ENCODE measurements around the gene LY6G6F. TPM values are rescaled to one million over a fixed set of nuclear protein-coding genes. Genes with fewer than 3 reads are reported as not detected.
"Not testable (repeated sequence)": the region's sequence is repeated elsewhere in the genome, so short reads cannot be mapped to it uniquely, and the experiment has no call there.

Gene LY6G6F
- polyA plus RNA-seq, 1 of the 3 experiments (the other 2 are of a cell fraction) = not detected

DNA sequence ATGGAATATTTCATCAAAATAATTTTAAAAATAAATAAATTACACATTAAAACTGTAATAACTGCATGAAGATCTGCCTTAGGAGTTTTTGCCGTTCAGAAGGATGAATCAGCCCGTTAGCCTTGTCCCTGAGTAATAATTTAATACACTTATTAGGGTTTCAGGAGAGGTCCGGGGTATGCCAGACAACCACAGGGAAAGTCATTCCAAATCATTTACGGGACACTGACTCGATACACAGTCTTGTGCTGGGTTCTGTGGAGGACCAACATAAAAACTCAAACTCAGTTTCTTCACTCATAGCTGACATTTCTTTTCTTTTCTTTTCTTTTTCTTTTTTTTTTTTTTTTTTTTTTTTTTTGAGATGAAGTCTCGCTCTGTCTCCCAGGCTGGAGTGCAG lies 735 bp upstream of the LY6G6F start (continued):
- TF ChIP-seq, protein P1, sequence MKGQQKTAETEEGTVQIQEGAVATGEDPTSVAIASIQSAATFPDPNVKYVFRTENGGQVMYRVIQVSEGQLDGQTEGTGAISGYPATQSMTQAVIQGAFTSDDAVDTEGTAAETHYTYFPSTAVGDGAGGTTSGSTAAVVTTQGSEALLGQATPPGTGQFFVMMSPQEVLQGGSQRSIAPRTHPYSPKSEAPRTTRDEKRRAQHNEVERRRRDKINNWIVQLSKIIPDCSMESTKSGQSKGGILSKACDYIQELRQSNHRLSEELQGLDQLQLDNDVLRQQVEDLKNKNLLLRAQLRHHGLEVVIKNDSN (IDR thresholded peaks at IDR 0.05; ENCODE audit: borderline replicate concordance, low read depth) = no peak
- TF ChIP-seq, protein P2, sequence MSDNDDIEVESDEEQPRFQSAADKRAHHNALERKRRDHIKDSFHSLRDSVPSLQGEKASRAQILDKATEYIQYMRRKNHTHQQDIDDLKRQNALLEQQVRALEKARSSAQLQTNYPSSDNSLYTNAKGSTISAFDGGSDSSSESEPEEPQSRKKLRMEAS (IDR thresholded peaks at IDR 0.05; ENCODE audit: low read depth) = no peak
- no peak for TF ChIP-seq FOXM1 (IDR thresholded peaks at IDR 0.05; ENCODE audit: low read depth)

DNA sequence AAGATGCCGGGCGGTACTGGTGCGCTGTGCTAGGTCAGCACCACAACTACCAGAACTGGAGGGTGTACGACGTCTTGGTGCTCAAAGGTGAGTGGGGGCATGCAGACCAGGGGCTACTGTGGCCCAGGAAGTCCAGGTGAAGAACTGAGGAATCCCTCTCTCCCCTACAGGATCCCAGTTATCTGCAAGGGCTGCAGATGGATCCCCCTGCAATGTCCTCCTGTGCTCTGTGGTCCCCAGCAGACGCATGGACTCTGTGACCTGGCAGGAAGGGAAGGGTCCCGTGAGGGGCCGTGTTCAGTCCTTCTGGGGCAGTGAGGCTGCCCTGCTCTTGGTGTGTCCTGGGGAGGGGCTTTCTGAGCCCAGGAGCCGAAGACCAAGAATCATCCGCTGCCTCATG lies 1.0 kb downstream of the LY6G6F start:
- POLR2A ChIA-PET = no interaction called here
- Histone ChIP-seq H3F3A (replicated peaks; ENCODE audit: insufficient read depth) (peaks cover 12% of the 10 kb centered on the region), H4K20me1 (ENCODE audit: insufficient read depth) (no peaks in the 10 kb centered on the region), H3K4me1 (ENCODE audit: control insufficient read depth in 1 of 2, insufficient read depth in 2 of 2, low read depth in 1 of 2, low read length in 1 of 2) (no peaks in the 10 kb centered on the region; a peak in 1 of 4 replicates), H3K9me2 (no peaks in the 10 kb centered on the region), H3K27ac (ENCODE audit: low read depth in 2 of 2, low read length in 1 of 2) (no peak overlapping the region), H3K9ac (no peak overlapping the region), H3K36me3 (replicated peaks in 1 of 2; ENCODE audit: control insufficient read depth in 1 of 2, insufficient read depth in 2 of 2, low read length in 1 of 2) (no peaks in the 10 kb centered on the region), H3K4me2 (no peak overlapping the region), H3K9me3 (no peaks in the 10 kb centered on the region), H3K79me2 (ENCODE audit: insufficient read depth) (peaks cover 1% of the 10 kb centered on the region), H2AFZ (ENCODE audit: low read depth) (no peak overlapping the region), H3K27me3 (ENCODE audit: insufficient read depth) (no peaks in the 10 kb centered on the region), H3K4me3 (ENCODE audit: low read depth in 2 of 2, low read length in 1 of 2) (no peak overlapping the region)
- CTCF ChIA-PET = interaction anchor here (1.5 kb wide), 1 partner anchor 22 kb away, joined by 5 read pairs; the partner anchor contains the start of gene DDAH2
- TF ChIP-seq, protein P1 (IDR thresholded peaks at IDR 0.05; ENCODE audit: borderline replicate concordance, low read depth) = no peak
- no peak for TF ChIP-seq POLR2AphosphoS5 (IDR thresholded peaks at IDR 0.05; ENCODE audit: low read depth, low read length)
- no peak for TF ChIP-seq GABPA (IDR thresholded peaks at IDR 0.05; ENCODE audit: low read depth)
- no peak for TF ChIP-seq SMC3 (IDR thresholded peaks at IDR 0.05; ENCODE audit: low read depth, low read length)
- TF ChIP-seq MEF2A (IDR thresholded peaks at IDR 0.05; ENCODE audit: borderline replicate concordance, low read depth) = no peak
- no peak for TF ChIP-seq YY1 (IDR thresholded peaks at IDR 0.05; ENCODE audit: low read depth)
- TF ChIP-seq, protein P2 (IDR thresholded peaks at IDR 0.05; ENCODE audit: low read depth) = no peak
- no peak for TF ChIP-seq NFIC (IDR thresholded peaks at IDR 0.05; ENCODE audit: borderline replicate concordance)
- TF ChIP-seq, protein P3, sequence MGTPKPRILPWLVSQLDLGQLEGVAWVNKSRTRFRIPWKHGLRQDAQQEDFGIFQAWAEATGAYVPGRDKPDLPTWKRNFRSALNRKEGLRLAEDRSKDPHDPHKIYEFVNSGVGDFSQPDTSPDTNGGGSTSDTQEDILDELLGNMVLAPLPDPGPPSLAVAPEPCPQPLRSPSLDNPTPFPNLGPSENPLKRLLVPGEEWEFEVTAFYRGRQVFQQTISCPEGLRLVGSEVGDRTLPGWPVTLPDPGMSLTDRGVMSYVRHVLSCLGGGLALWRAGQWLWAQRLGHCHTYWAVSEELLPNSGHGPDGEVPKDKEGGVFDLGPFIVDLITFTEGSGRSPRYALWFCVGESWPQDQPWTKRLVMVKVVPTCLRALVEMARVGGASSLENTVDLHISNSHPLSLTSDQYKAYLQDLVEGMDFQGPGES (IDR thresholded peaks at IDR 0.05; ENCODE audit: low read depth, low read length) = no peak
- 94% methylated on average over 7 of the region's 10 CpGs for WGBS (ENCODE audit: low lambda C conversion rate)
- DNase-seq = no peak

DNA sequence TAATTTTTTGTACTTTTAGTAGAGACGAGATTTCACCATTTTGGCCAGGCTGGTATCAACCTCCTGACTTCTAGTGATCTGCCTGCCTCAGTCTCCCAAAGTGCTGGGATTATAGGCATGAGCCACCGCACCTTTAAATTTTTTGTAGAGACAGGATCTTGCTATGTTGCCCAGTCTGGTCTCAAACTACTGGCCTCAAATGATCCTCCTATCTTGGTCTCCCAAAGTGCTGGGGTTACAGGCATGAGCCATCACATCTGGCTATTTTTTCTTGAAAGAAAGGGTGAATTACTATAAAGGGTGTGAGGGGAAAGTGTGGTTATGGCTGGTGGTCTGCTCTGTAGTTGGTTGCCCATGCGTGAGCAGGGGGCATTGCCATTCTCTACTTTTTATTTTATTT lies 1.6 kb downstream of the LY6G6F start:
- no peaks in the 10 kb centered on the region for H3K9me3 ChIP-seq
- CTCF ChIA-PET = interaction anchor here (1.5 kb wide), 1 partner anchor 21 kb away, joined by 5 read pairs; the partner anchor contains the start of gene DDAH2
- peaks cover 12% of the 10 kb centered on the region for H3F3A ChIP-seq (replicated peaks; ENCODE audit: insufficient read depth)
- TF ChIP-seq GATA2 (CRISPR knock-in tag; IDR thresholded peaks at IDR 0.05) (no peak), JUND (IDR thresholded peaks at IDR 0.05) (no peak), ELF1 (IDR thresholded peaks at IDR 0.05) (no peak), EP300 (IDR thresholded peaks at IDR 0.05; ENCODE audit: borderline replicate concordance in 1 of 2, low read depth in 1 of 2, low read length in 1 of 2) (no peak)
- TF ChIP-seq, protein P4, sequence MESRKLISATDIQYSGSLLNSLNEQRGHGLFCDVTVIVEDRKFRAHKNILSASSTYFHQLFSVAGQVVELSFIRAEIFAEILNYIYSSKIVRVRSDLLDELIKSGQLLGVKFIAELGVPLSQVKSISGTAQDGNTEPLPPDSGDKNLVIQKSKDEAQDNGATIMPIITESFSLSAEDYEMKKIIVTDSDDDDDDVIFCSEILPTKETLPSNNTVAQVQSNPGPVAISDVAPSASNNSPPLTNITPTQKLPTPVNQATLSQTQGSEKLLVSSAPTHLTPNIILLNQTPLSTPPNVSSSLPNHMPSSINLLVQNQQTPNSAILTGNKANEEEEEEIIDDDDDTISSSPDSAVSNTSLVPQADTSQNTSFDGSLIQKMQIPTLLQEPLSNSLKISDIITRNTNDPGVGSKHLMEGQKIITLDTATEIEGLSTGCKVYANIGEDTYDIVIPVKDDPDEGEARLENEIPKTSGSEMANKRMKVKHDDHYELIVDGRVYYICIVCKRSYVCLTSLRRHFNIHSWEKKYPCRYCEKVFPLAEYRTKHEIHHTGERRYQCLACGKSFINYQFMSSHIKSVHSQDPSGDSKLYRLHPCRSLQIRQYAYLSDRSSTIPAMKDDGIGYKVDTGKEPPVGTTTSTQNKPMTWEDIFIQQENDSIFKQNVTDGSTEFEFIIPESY (IDR thresholded peaks at IDR 0.05; ENCODE audit: borderline replicate concordance, low read depth) = no peak
- H3K79me2 ChIP-seq (ENCODE audit: insufficient read depth) = no peaks in the 10 kb centered on the region
- no peaks in the 10 kb centered on the region; a peak in 1 of 4 replicates for H3K4me1 ChIP-seq (ENCODE audit: control insufficient read depth in 1 of 2, insufficient read depth in 2 of 2, low read depth in 1 of 2, low read length in 1 of 2)
- POLR2A ChIA-PET = no interaction called here
- no peaks in the 10 kb centered on the region for H3K9me2 ChIP-seq
- no peak overlapping the region for H2AFZ ChIP-seq (ENCODE audit: low read depth)
- 93% methylated on average over 3 of the region's 3 CpGs for WGBS (ENCODE audit: low lambda C conversion rate)
- no peak overlapping the region for H3K9ac ChIP-seq
- H3K36me3 ChIP-seq (replicated peaks in 1 of 2; ENCODE audit: control insufficient read depth in 1 of 2, insufficient read depth in 2 of 2, low read length in 1 of 2) = no peaks in the 10 kb centered on the region
- DNase-seq = no peak
- H3K4me2 ChIP-seq = no peak overlapping the region
- no peak overlapping the region for H3K27ac ChIP-seq (ENCODE audit: low read depth in 2 of 2, low read length in 1 of 2)
- no peaks in the 10 kb centered on the region for H4K20me1 ChIP-seq (ENCODE audit: insufficient read depth)
- no peak overlapping the region for H3K4me3 ChIP-seq (ENCODE audit: low read depth in 2 of 2, low read length in 1 of 2)
- no peaks in the 10 kb centered on the region for H3K27me3 ChIP-seq (ENCODE audit: insufficient read depth)

DNA sequence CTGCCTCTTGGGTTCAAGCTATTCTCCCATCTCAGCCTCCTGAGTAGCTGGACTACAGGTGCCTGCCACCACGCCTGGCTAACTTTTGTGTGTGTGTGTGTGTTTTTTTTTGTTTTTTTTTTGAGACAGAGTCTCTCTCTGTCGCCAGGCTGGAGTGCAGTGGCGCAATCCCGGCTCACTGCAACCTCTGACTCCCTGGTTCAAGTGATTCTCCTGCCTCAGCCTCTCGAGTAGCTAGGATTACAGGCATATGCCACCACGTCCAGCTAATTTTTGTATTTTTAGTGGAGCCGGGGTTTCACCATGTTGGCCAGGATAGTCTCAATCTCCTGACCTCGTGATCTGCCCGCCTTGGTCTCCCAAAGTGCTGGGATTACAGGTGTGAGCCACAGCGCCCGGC lies 2.5 kb downstream of the LY6G6F start:
- H3K27me3 ChIP-seq (ENCODE audit: insufficient read depth); H3K4me3 ChIP-seq (ENCODE audit: low read depth in 2 of 2, low read length in 1 of 2); H3K4me2 ChIP-seq; H3K9me2 ChIP-seq; H3K4me1 ChIP-seq (ENCODE audit: control insufficient read depth in 1 of 2, insufficient read depth in 2 of 2, low read depth in 1 of 2, low read length in 1 of 2); H3K9ac ChIP-seq; DNase-seq; H3K79me2 ChIP-seq (ENCODE audit: insufficient read depth); H4K20me1 ChIP-seq (ENCODE audit: insufficient read depth); H2AFZ ChIP-seq (ENCODE audit: low read depth); H3K9me3 ChIP-seq; H3K36me3 ChIP-seq (replicated peaks in 1 of 2; ENCODE audit: control insufficient read depth in 1 of 2, insufficient read depth in 2 of 2, low read length in 1 of 2); H3K27ac ChIP-seq (ENCODE audit: low read depth in 2 of 2, low read length in 1 of 2): not testable (repeated sequence)
- H3F3A ChIP-seq (replicated peaks; ENCODE audit: insufficient read depth) = peaks cover 12% of the 10 kb centered on the region
- POLR2A ChIA-PET = interaction anchor here (0.6 kb wide), 1 partner anchor 1096 kb away, joined by 3 read pairs; no protein-coding TSS in a partner anchor
- CTCF ChIA-PET = interaction anchor here (1.5 kb wide), 1 partner anchor 21 kb away, joined by 5 read pairs; the partner anchor contains the start of gene DDAH2
- WGBS (ENCODE audit: low lambda C conversion rate) = 89% methylated on average over 11 of the region's 11 CpGs
